Measurements from ENCODE around the gene NMNAT1.

DNA sequence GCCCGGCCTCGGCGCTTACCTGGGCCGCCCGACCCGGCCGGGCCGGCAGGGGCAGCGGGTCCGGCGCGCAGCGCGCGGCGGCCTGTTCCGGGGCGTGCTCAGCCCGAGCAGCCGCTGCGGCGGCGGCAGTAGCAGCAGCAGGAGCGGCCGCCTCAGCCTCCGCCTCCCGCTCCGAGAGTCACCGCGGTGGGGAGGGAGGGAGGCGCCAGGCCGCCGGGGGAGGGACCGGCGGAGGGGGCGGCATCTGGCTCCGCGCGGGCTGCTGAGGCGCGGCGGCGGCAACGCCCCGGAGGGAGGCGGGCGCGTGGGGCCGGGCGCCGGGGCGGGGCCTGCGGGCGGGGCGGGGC is 33.2 kb upstream of the NMNAT1 start, which contains the start of gene CTNNBIP1:
- TF ChIP-seq, protein P1, sequence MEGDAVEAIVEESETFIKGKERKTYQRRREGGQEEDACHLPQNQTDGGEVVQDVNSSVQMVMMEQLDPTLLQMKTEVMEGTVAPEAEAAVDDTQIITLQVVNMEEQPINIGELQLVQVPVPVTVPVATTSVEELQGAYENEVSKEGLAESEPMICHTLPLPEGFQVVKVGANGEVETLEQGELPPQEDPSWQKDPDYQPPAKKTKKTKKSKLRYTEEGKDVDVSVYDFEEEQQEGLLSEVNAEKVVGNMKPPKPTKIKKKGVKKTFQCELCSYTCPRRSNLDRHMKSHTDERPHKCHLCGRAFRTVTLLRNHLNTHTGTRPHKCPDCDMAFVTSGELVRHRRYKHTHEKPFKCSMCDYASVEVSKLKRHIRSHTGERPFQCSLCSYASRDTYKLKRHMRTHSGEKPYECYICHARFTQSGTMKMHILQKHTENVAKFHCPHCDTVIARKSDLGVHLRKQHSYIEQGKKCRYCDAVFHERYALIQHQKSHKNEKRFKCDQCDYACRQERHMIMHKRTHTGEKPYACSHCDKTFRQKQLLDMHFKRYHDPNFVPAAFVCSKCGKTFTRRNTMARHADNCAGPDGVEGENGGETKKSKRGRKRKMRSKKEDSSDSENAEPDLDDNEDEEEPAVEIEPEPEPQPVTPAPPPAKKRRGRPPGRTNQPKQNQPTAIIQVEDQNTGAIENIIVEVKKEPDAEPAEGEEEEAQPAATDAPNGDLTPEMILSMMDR (conservative IDR thresholded peaks at IDR 0.05; ENCODE audit: low read depth, low read length), result no peak
- TF ChIP-seq EZH2phosphoT487 (IDR thresholded peaks at IDR 0.05; ENCODE audit: borderline replicate concordance, low read length) (no peak), EZH2 (IDR thresholded peaks at IDR 0.05; ENCODE audit: low read length, unreplicated experiment) (no peak)
